GM18511 (cell line): ENCODE measurements around the gene COL18A1.

ENCODE experiments used
- ATAC-seq: cut with Tn5 transposase; IDR thresholded peaks from one replicate; pipeline ENCODE4 v1.9.1; 2021; ENCODE audit warnings: mild to moderate bottlenecking, moderate library complexity; ENCODE audit not compliant: unreplicated experiment

The COL18A1 gene

DNA sequence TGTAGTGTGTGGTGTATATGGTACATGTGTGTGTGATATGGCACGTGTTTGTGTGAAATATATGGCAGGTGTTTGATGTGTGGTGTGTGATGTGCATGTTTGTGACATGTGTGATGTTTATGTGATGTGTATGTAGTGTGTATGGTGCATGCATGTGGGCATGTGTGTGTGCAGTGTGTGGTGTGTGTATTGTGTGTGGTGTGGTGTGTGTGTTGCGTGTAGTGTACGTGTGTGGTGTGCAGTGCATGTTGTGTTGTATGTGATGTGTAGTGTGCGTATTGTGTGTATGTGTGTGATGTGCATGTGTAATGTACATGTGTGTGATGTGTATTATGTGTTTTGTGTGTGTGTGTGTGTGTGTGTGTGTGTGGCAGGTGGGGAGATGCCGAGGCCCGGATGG is 71.6 kb downstream of the COL18A1 start:
- no peak for ATAC-seq

- ATAC-seq, result no peak
Observed at GRCh38 chr21:45477176-45478114, 72.5 kb downstream of the COL18A1 start.

DNA sequence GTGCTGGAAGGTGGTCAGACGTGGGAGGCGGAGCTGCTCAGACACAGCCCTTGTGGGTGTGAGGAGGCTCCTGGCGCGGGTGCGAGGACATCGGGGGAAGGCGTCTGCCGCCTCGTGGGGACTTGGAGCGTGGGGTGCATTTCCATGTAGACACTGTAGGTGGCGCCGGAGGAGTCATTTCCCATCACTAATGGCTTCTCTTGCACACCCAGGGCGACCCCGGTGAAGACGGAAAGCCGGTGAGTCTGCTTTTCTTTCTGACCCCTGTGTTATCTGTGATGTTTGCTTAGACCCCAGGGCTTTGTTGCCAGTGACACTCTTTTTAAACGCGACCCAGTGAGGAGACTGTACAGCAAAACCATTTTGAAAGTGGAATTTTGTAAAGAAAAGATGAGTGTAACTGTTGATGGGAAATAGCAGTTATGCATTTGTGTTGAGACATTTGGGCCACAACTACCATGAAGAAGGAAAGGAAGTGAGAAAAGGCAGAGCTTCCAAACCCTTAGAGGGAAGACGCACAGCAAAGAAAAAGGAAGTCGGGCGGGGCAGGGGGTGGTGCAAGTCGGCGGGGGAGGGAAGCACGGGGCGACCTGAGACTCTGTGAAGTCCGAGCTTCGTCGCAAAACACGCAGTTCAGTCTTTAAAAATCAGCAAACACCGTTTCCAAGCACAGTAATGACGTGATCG is 73.3 kb downstream of the COL18A1 start:
- ATAC-seq, result no peak

- ATAC-seq, result no peak
Observed at GRCh38 chr21:45478816-45479669, 74.1 kb downstream of the COL18A1 start.

GRCh38 chr21:45479691-45480675 is 75.0 kb downstream of the COL18A1 start:
- no peak for ATAC-seq

DNA sequence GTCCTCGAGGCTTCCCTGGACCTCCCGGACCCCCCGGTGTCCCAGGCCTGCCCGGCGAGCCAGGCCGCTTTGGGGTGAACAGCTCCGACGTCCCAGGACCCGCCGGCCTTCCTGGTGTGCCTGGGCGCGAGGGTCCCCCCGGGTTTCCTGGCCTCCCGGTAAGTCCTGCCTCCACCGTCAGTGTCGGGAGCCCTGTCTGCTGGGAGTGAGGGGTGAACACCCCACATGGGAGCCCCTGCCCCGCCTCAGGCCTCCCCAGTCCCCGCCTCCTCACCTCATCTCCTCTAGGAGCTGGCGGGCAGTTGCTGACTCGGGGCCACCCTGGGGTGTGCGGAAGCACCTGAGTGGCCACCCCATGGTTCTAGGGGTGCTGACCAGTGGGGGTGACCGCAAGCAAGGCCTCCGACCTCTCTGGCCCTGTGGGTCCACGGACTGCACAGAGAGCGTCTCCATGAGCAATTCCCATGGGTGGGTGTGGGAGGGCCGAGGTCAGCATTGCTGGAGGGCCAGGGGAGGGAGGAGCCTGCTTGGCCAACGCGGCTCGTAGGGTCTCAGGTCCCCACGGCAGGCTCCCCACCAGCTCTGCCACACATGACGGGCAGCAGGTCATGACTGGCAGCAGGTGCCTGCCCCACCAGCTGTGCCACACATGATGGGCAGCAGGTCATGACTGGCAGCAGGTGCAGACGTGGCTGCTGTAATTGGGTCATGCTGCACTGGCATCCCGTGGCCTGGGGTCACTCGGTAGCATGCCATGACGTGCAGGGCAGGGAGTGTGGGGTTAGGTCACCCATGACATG is 75.9 kb downstream of the COL18A1 start:
- no peak for ATAC-seq

GRCh38 chr21:45481566-45481965 is 76.6 kb downstream of the COL18A1 start:
- ATAC-seq, result no peak

- ATAC-seq, result no peak
Observed at GRCh38 chr21:45481977-45482898, 77.3 kb downstream of the COL18A1 start.

DNA sequence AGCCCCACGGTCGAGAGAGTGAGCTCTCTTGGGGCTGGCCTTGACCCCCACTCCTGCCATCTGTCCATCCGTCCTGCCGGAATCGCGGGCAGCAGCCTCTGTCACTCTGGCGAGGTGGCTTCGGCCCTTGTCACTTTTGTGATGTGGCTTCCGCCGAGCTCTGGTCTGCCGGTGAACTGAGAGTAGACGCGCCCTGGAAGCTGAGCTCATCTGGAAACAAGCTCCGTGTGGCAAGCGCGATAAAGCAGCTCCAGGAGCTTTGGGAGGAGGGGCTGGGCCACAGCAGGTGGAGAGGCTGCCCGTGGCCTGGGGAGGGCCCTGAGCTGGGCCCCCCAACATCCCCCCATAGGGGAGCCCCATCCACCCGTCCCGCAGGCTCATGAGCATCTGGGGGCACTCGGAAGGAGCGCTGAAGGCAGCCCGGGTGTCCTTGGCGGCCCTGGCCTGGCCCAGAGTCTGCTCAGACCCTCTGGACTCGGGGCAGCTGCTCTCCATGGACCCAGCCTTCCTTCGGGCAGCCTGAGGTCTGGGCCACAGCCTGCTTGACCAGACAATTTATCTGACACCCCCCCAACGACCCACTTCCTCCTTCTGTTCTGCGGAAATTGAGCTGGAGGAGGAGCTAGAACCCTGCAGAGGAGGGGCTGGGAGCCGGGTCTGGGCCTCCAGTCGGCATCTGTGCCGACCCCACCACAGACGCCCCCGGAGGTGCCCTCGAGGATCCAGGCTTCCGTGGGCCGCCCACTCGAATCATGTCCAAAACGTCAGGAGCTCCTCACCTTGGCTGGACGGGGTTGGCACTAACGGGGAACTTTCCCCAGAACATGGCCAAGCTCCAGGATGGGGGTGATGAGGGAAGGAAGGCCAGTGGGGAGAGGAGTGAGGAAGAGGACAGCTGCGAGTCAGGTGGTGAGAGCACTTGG is 78.2 kb downstream of the COL18A1 start:
- no peak for ATAC-seq

DNA sequence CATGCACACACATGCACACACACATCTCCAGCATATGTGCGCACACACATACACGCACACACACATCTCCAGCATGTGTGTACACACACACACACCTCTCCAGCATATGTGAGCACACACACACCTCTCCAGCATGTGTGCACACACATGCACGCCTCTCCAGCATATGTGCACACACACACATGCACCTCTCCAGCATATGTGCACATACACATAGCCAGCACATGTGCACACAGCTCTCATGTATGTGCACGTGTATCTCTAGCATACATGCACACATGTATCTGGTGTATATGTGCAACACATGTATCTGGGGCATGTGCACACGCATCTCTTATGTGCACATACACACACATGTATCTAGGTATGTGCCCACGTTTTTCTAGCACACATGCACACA is 79.4 kb downstream of the COL18A1 start:
- no peak for ATAC-seq

DNA sequence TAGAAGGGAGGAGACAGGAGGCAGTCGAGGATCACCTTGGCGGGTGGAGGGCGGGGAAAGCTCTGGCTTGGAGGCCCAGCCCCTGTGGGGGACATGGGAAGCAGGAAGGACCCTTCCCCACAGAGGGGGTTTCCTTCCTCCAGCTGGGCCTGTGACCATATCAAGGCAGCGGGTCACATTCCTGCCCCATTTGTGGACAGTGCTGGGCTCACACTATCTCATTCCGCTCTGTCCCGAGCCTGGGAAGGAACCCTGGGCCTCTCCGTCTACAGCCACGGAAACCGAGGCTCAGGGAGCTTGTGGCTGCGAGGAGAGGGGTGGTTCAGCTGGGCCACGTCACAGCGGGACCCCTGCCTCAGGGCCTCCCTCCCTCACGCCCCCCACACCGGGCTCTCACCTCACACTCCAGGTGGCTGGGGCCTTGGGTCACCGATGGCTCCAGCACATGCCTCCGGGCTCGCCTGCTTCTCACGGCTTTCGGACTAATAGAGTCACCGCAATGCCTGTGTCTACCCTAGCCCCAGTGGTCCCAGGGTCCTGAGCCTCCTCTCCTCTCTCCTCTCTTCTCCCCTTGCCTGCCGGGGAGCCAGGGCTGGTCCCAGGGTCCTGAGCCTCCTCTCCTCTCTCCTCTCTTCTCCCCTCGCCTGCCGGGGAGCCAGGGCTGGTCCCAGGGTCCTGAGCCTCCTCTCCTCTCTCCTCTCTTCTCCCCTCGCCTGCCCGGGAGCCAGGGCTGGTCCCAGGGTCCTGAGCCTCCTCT is 80.9 kb downstream of the COL18A1 start:
- ATAC-seq, result no peak

- ATAC-seq, result no peak
Observed at GRCh38 chr21:45486443-45487160, 81.6 kb downstream of the COL18A1 start.

DNA sequence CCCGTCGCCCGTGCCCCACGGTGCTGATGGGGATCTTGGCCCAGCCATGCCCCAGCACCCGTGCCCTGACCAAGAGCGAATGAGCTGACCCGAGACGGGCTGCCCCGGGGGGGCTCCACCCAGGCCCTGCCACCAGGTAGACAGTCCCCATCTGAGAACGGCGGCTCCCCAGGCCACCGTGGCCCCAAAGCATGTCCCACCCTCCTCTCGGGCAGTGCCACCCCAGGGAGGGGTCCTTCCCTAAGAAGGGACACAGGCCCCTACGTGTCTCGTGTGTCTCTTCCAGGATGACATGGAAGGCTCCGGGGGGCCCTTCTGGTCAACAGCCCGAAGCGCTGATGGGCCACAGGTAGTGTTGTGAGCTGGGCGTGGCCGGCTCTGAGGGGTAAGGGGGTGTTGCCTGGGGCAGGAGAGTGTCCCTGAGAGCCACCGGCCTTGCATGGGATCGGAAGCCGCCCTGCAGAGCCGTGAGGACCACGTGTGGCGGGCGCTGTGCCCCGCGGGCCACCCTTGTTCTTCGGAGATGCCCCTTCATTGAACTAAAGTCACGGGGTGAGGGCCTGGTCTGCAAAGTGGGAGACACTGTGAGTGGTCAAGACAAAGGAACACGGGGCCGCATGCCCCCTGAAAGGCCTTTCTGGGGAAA is 82.3 kb downstream of the COL18A1 start:
- no peak for ATAC-seq

- ATAC-seq, result no peak
Observed at GRCh38 chr21:45487891-45488600, 83.1 kb downstream of the COL18A1 start.
